DMS79 treated with DMSO at 0.1 percent for 48 hours (cell line): ENCODE measurements around the gene RAP2C.
"Not testable (repeated sequence)": the region's sequence is repeated elsewhere in the genome, so short reads cannot be mapped to it uniquely, and the experiment has no call there.

Experiments
- DNase-seq: peaks from one replicate; lab custom pipeline; 2025; lab: John Stamatoyannopoulos, UW

RAP2C gene

DNA sequence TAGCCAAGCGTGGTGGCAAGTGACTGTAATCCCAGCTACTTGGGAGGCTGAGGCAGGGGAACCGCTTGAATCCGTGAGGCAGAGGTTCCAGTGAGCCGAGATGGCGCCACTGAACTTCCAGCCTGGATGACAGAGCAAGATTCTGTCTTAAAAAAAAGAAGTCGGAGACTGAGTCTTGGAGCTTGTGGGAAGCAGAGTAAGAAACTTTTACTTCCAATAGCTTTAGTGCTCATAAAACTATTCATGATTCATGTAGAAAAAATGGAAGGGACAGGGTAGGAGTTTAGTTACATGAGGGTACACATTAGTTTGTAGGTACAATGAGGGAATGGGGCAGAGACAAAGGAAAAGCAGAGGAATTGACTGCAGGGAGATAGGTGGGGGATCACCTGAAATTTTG lies 19.3 kb downstream of the RAP2C start:
- DNase-seq = no peak

DNA sequence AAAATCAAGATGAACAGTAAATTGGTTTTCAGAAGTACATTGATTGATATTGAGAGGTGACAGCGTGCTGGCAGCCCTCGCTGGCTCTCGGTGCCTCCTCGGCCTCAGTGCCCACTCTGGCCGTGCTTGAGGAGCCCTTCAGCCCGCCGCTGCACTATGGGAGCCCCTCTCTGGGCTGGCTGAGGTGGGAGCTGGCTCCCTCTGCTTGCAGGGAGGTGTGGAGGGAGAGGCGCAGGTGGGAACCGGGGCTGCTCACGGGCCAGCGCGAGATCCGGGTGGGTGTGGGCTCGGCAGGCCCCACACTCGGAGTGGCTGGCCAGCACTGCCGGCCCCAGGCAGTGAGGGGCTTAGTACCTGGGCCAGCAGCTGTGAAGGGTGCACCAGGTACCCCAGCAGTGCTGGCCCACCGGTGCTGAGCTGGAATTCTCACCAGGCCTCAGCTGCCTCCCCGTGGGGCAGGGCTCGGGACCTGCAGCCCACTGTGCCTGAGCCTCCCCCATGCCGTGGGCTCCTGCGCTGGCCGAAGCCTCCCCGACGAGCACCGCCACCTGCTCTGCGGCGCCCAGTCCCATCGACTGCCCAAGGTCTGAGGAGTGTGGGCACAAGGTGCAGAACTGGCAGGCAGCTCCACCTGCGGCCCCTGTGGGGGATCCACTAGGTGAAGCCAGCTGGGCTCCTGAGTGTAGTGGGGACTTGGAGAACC lies 25.2 kb downstream of the RAP2C start:
- no peak for DNase-seq

DNA sequence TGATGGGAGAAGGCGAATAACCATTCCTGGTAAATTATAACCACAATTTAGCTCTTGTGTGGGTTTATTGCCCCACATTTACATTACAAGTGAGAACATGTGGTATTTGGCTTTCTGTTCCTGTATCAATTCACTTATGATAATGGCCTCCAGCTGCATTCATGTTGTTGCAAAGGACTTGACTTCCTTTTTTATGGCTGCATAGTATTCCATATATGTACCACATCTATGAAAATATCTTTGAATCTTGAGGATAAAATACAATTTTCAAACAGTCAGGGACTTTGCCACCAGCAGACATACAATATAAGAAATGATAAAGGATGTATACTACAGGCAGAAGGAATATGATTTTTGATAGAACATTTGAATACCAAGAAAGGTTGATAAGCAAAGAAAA lies 27.3 kb downstream of the RAP2C start:
- DNase-seq = no peak

DNA sequence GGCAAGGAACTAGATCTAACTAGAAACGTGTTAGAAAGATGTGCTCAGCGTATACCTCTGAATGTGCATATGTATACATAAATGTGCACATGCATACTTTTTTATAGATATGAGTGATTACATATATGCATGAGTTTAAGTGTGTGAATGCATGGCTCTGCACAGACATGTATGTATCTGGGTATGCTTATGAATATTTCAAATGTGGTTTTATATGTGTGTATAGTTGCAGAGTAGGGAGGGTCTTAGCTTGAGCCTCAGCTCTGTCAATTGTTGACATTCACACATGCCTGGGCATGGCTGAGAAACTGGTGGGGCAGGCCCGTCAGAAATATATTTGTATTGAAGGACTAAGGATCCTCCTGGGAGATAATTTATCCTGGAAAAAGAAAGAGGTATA lies 31.1 kb downstream of the RAP2C start:
- DNase-seq = no peak

DNA sequence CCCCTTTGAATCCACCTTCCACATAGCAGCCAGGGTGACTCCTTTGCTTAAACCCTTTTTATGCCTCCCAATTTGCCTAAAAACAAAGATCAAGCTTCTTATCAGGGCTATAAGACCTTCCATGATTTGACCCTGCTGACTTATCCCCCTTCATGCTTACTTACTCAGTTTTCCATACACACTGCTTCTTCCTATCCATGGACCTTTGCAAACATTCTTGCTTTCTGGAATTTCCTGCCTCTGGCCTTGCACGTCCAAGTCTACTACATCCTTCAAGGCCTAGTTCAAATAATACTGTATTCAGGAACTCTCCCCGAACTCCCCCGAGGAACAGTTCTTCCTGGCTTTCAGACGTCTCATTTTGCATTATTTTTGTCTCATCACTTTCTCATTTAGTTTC lies 31.8 kb downstream of the RAP2C start:
- no peak for DNase-seq

DNA sequence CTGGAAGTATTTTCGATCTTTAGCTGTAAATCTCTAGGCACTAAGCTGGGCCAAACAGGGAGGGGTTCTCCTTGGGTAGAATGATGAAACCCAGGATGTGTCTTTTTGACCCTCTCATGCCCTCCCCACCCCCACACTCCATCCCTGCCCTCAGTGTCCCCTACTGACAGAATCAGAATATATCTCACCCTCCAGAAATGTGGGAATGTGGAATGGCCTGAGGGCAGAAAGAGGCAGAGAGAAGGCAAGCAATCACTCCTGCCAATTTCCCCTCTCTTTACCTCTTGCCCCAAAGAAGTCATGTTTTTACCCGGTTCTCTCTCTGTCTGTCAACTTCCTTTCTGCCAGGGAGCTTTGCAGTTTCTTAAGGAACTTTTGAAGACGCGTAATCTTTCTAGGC lies 34.4 kb downstream of the RAP2C start:
- DNase-seq = no peak

DNA sequence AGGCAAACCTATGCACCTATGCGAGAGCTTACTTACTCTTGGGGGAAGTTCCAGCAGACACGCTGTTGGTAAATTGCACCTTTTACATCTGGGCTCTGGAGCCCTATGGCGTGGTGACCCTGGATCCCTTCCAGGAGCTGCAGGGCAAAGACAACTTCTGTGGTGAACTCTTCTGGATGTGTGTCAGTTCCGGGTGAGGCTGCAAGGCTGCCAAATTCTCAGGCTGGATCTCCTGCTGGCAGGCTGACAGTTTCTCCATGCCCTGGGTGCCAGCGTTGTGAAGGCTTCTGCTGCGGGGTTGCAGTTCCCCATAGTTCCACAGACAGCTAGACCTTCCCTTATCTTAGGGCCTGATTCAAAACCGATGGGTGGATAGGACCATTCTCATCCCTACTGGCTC lies 37.9 kb downstream of the RAP2C start:
- no peak for DNase-seq

DNA sequence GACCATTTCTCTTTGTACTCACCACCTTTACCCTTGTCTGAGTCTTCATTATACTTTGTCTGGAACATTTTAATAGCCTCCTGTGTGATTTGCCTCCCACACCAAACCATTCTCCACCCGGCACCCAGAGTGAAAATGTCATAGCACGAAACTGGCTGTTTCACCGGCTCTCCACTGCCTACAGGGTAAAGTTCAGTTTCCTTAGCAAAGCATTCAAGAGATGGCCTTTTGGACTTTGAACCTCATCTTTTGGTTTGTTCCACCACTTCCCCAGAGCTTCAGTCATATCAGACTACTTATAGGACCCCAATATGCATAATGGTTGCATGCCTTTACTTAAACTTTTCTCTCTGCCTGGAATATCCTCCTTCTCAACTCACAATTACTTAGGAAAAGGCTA lies 38.3 kb downstream of the RAP2C start:
- no peak for DNase-seq

DNA sequence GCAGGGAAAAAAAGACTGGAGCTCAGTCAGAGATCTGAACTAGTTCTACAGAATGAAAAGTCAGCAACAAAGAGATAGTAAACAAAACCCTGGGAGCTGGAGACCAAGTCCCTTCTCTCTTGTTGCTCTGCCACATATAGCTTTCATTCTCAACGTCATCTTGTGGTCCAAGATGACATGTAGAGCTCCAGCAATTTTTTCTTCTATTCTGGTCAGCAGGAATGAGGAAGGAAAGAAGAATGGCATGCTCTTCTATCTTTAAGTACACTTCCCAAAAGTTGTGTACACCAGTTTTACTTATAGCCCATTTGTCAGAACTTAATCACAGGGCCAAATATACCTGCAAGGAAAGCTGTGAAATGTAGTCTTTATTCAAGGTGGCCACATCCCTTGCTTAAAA lies 45.6 kb downstream of the RAP2C start:
- DNase-seq = no peak

DNA sequence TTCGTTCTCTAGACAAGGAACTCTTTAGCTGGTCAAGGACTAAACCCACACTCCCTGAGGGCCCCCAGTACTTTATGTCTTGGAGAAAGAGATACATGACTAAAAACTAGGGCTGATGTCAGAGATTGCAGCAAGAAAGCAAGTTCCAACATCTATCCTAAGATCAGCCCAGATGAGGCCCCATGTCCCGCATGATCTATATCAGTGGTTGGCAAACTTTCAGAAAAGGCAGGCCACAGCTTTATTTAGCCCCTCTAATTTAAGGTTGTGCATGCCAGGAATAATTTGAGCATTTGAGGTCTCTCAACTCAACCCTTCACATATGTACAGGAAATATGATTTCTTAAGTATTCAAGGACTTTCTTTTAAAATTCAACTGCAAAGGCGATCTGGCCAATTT lies 47.4 kb downstream of the RAP2C start:
- no peak for DNase-seq

DNA sequence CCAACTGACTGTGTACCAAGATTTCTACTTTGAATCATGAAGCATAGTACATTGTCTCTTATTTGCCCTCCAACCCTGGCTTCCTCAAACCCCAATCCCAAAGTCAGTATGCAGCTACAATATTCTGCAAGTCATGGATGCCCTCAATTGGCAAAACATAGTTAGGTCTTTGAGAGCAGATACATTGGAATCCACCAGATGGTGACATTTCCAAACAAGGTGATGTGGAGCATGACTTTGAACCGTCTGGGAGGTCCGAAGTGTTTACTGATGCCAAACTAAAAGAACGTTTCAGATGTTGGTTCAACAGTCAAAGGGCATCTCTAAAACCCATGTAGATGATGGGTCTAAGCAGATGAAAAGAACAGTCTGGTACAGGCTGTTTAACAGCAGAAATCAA lies 47.8 kb downstream of the RAP2C start:
- no peak for DNase-seq

DNA sequence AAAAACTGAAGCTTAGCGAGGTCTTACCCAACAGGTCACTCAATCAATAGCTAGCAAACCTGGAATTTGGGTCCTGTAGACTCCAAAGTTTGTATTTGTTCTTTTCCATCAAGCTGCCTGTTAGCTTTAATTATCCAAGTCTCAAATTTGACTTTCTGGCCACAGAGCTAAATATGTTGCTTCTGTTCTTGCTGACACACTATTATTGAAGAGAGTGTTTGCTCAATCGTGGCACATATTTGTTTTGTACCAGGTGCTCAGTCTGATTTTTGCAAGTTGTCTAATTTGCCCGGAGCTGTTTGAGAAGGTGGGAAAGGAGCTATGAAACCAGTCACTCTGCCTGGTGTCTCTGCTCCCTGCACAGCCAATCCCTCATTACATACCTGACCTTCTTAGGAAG lies 49.7 kb downstream of the RAP2C start:
- DNase-seq = no peak

DNA sequence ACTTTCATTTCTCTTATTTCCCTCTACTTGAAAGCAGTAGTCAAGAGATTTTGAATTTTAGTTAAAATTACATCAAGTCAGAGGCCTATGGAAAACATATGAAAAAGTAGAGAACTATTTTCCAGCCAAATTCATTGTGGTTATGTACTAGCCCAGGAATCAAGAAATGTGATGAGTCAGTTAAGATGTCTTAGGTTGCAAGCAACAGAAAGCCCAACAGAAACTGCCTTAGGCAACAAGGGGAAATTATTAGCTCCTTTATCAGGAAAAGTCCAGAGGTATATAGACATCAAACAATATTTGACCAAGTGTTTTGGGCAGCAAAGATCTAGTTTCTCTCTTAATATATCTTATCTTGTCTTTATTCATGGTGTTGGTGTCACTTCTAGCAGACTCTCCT lies 53.6 kb downstream of the RAP2C start:
- no peak for DNase-seq

DNA sequence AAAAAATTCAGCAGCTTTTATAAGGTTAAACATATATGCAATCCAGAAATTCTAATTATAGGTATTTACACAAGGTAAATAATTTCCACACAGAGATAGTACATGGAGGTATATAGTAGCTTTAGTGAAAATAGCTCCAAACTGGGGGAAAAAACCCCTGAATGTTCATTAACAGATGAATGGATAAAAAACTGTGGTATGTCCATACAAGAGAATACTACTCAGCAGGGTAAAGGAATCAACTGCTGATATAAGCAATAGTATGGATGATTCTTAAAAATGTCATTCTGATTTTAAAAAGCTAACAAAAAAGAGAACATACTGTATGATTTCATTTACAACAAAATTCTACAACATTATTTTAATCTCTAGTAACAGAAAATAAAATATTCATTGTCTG lies 54.2 kb downstream of the RAP2C start:
- DNase-seq = no peak

DNA sequence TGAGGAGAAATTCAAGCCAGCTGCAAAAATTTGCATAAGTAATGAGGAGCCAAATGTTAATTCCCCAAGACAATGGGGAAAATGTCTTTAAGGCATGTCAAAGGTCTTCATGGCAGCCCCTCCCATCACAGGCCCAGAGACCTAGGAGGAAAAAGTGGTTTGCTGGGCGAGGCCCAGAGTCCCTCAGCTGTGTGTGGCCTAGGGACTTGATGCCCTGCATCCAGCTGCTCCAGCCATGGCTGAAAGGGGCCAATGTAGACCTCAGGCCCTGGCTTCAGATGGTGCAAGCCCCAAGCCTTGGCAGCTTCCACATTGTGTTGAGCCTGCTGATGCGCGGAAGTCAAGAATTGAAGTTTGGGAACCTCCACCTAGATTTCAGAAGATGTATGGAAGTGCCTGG lies 56.2 kb downstream of the RAP2C start:
- DNase-seq = not testable (repeated sequence)

DNA sequence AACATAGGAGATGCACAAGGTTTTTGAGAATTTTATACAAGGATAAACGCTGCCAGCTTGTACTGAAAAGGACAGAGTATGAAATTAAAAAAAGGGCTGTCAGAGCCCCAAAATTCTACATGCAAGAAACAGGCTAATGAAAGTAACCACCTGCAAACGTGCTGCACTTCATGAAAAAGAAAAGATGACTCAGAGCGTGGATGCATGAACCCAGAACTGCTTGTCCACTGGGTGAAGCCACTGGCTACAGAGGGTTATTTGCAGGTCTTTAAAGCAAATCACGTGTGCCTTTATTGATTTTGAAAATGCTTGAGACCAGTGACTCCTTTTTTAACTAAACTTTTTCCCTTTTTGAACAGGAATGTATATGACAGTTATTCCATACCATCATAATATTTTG lies 66.1 kb downstream of the RAP2C start:
- no peak for DNase-seq
